Esophagus muscularis mucosa (tissue), 4 donors: ENCODE results near the gene ROBO2. TPM values are rescaled to one million over a fixed set of nuclear protein-coding genes. Genes with fewer than 3 reads are reported as not detected.

Experiments
- DNase-seq: peaks from one replicate; pipeline ENCODE4 v3.0.0-alpha.2; 2017; ENCODE audit errors: extremely low spot score
- H3K27ac ChIP-seq, 4 donors: fragments of 200-600 bp; sonication (generic); replicated peaks in 1 of 4; 1 replicate in 3 of 4; 2 replicates in 1 of 4; pipeline ENCODE4 v1.5.1; 2016 to 2019; ENCODE audit warnings: mild to moderate bottlenecking in 1 of 4
- H3K27me3 ChIP-seq, 4 donors: fragments of 200-600 bp; sonication (generic); one replicate each; pipeline versions ENCODE4 v1.5.1 to v1.6.0; 2016 to 2019
- H3K36me3 ChIP-seq, 4 donors: fragments of 200-600 bp; sonication (generic); one replicate each; pipeline ENCODE4 v1.5.1; 2016 to 2019
- H3K4me1 ChIP-seq, 4 donors: fragments of 200-600 bp; sonication (generic); one replicate each; pipeline ENCODE4 v1.5.1; 2016 to 2019
- H3K4me3 ChIP-seq, 4 donors: fragments of 200-600 bp; sonication (generic); 1 replicate in 2 of 4; 2 replicates in 2 of 4; pipeline ENCODE4 v1.5.1; 2016 to 2019; ENCODE audit warnings: mild to moderate bottlenecking in 4 of 4, moderate library complexity in 1 of 4
- H3K9me3 ChIP-seq, 4 donors: fragments of 200-600 bp; sonication (generic); 1 replicate in 3 of 4; 2 replicates in 1 of 4; pipeline ENCODE4 v1.5.1; 2016 to 2019
- EP300 ChIP-seq: sonication (generic); formaldehyde crosslinking; IDR thresholded peaks from one replicate; pipeline ENCODE4 v1.6.1; 2017; ENCODE audit warnings: antibody characterized with exemption
- POLR2A ChIP-seq: fragments of 450-650 bp; IDR thresholded peaks from one replicate; pipeline ENCODE4 v1.6.1; 2017; ENCODE audit warnings: antibody characterized with exemption, moderate library complexity, mild to moderate bottlenecking, low read depth
- POLR2AphosphoS5 ChIP-seq, 2 donors: sonication (generic); formaldehyde crosslinking; IDR thresholded peaks; one replicate each; pipeline ENCODE4 v1.6.1; 2017; ENCODE audit warnings: antibody characterized with exemption in 2 of 2
- WGBS: methylation state at CpG from one replicate; pipeline ENCODE4 v1.1.5; 2018; 5-methylcytosine and 5-hydroxymethylcytosine counted together
- intact Hi-C: fragments of 100-400 bp; cut with DNase I; formaldehyde crosslinking; loops from one replicate; pipeline ENCODE4 v1.15.1; 2023
- total RNA-seq, 4 donors: library from RNA; depleted of rRNA; stranded (reverse); fragments of >200 nt; gene quantifications; one replicate each; pipeline versions ENCODE4 v1.1.0 to v1.2.1, GENCODE V29; 2016
- TF ChIP-seq, protein P1 (sequence below), 3 experiments: fragments of 200-600 bp in 2 of 3; fragments of 450-650 bp in 1 of 3; sonication (generic) in 2 of 3; IDR thresholded peaks; one replicate each; pipeline ENCODE4 v1.5.1; 2017 to 2019; ENCODE audit warnings: antibody characterized with exemption in 3 of 3, mild to moderate bottlenecking in 2 of 3, moderate library complexity in 1 of 3

ROBO2 gene
- total RNA-seq, 4 donors from 2014 or later, result 0.83 to 2.1 (median 1.3) TPM

DNA sequence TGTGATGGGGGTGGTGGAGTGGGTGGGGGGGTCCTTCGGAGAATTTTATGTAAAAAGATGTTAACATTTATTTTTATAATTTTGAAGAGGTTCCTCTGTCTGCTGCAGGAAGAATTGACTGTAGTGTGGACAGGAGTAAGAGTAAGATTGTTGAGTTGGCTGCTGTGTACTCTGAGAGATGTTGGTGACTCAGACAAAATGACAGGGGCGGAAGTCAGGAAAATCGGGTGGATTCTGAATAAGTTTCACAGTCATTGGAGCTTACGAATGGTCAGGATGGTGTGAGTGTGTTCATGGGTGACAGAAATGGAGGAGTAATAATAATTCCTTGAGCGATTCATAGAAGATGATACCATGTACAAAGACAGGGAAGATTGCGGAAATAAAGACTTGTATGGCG is 420.0 kb downstream of the ROBO2 start:
- Histone ChIP-seq H3K9me3 (no peaks in the 10 kb centered on the region), H3K27me3 (no peaks in the 10 kb centered on the region), H3K36me3 (no peaks in the 10 kb centered on the region), H3K27ac (no peak overlapping the region), H3K4me1 (no peaks in the 10 kb centered on the region), H3K4me3 (no peak overlapping the region)
- no peak for DNase-seq
- intact Hi-C loops, result no loop called here
- WGBS, result 93% methylated on average over 7 of the region's 7 CpGs
- no peak for TF ChIP-seq POLR2A
- no peak for TF ChIP-seq EP300
- TF ChIP-seq POLR2AphosphoS5 (IDR thresholded peaks at IDR 0.05), result no peak
- TF ChIP-seq, protein P1, sequence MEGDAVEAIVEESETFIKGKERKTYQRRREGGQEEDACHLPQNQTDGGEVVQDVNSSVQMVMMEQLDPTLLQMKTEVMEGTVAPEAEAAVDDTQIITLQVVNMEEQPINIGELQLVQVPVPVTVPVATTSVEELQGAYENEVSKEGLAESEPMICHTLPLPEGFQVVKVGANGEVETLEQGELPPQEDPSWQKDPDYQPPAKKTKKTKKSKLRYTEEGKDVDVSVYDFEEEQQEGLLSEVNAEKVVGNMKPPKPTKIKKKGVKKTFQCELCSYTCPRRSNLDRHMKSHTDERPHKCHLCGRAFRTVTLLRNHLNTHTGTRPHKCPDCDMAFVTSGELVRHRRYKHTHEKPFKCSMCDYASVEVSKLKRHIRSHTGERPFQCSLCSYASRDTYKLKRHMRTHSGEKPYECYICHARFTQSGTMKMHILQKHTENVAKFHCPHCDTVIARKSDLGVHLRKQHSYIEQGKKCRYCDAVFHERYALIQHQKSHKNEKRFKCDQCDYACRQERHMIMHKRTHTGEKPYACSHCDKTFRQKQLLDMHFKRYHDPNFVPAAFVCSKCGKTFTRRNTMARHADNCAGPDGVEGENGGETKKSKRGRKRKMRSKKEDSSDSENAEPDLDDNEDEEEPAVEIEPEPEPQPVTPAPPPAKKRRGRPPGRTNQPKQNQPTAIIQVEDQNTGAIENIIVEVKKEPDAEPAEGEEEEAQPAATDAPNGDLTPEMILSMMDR (IDR thresholded peaks at IDR 0.05), result no peak

DNA sequence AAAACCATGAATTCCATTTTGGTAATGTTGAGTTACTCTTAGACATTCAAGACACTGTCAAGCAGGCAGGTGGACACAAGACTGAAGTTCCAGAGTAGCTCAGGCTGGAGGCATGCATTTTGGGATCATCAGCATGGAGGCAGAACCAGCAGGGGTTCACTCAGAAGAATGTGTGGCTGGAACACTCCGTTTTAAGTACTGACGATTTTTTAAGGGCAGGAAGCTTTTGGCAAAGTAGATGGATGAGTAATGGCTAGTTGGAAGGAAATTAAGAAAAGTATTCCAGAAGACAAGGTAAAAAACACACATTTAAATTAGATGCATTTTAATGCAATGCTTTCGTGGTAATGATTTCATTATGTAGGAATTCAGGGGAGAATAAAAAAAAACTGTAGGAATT is 420.4 kb downstream of the ROBO2 start:
- DNase-seq, result no peak
- no peak for TF ChIP-seq EP300
- WGBS, result 71% methylated on average over 3 of the region's 3 CpGs
- Histone ChIP-seq H3K9me3 (no peaks in the 10 kb centered on the region), H3K36me3 (no peaks in the 10 kb centered on the region), H3K27ac (no peak overlapping the region), H3K4me1 (no peaks in the 10 kb centered on the region), H3K27me3 (no peaks in the 10 kb centered on the region), H3K4me3 (no peak overlapping the region)
- intact Hi-C loops, result no loop called here

DNA sequence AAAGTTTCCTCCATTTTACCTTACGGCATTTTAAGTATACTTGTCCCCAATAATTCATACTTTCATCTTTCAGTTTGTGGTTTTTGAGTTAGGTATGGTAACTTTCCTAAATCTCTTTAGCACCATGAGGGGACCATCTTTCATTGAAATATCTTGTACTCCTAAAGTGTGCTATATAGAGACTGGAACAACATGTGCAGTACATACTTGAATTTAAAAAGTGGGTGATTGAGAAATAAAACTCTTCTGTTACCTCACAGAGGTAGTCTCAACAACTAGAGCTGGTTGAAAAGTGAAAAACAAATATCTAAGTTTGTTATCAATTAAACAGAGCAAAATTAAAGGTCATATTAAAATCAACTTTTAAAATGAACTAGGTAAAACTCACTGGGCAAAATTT is 423.1 kb downstream of the ROBO2 start:
- no peaks in the 10 kb centered on the region for H3K36me3 ChIP-seq
- H3K9me3 ChIP-seq, result no peaks in the 10 kb centered on the region
- H3K4me1 ChIP-seq, result peaks cover 2 to 3% (median 3%) of the 10 kb centered on the region in 4 donors
- H3K4me3 ChIP-seq, result no peak overlapping the region
- H3K27me3 ChIP-seq, result no peaks in the 10 kb centered on the region
- TF ChIP-seq POLR2AphosphoS5 (IDR thresholded peaks at IDR 0.05) (no peak), EP300 (no peak), POLR2A (no peak)
- TF ChIP-seq, protein P1 (IDR thresholded peaks at IDR 0.05), result no peak
- no peak overlapping the region for H3K27ac ChIP-seq
- 0% methylated on average over 1 of the region's 1 CpG for WGBS
- DNase-seq, result no peak
- intact Hi-C loops, result no loop called here

DNA sequence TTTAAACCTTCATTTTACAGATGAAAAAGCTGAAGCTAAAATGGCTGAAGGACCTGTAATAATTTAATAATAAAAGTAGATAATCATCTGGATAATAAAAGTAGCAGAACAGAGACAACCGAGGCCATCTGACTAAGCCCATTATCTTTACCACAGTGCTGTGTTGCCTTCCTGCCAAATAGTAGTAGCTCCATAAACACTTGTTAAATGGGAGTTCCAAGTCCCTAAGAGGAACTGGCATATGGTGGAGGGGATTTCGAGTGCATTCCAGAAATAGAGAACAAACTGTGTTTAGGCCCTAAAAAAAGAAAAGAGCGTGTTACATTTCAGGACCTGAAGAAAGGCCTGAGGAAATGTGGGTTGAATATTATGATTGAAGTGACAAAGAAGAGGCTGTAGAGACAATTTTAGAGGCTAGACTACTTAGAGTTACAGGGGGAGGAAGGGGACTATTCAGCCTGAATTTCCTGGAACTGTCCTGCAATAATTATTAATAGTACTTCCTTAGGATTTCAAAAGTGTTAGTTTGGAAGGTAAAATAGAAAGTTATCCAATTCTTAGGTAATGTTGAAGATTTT is 424.3 kb downstream of the ROBO2 start:
- TF ChIP-seq POLR2AphosphoS5 (IDR thresholded peaks at IDR 0.05), result no peak
- no peak for TF ChIP-seq EP300
- Histone ChIP-seq H3K4me3 (no peak overlapping the region), H3K27me3 (no peaks in the 10 kb centered on the region), H3K4me1 (peaks cover 8 to 15% (median 13%) of the 10 kb centered on the region in 4 donors), H3K36me3 (no peaks in the 10 kb centered on the region), H3K9me3 (no peaks in the 10 kb centered on the region), H3K27ac (no peak overlapping the region)
- no peak for DNase-seq
- WGBS, result 22% methylated on average over 3 of the region's 3 CpGs
- intact Hi-C loops, result no loop called here

DNA sequence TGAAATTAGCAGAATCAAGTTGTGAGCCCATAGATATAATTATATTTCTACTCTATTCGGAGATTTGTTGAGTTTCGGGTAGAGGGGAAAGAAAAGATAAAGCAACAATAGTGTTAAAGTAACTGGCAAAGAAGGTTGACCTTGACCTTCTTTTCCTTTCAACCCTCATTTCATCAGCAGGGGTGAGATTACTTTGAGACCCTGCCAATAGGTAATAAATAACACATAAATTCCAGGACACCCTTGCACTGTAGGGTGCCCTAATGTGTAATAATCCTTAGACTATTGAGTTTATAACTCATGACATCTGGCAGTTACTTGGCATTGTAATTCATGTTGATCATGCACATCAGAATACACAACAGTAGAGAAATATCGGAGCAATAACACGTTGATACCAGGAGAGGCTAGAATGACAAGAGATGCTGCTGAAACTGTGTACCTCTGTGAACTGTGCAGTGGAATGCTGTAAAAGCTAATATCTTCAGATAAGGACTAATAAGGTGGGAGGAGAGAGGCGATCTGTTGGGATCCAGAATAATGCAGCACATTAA is 426.7 kb downstream of the ROBO2 start:
- intact Hi-C loops, result no loop called here
- WGBS, result 94% methylated on average over 5 of the region's 5 CpGs

More for the DNA sequence above, 426.7 kb downstream of the ROBO2 start:
- H3K36me3 ChIP-seq, result no peaks in the 10 kb centered on the region
- no peaks in the 10 kb centered on the region for H3K27me3 ChIP-seq
- H3K27ac ChIP-seq, result no peak overlapping the region
- TF ChIP-seq POLR2A, result no peak
- no peak for TF ChIP-seq EP300
- TF ChIP-seq POLR2AphosphoS5 (IDR thresholded peaks at IDR 0.05), result no peak
- TF ChIP-seq, protein P1 (IDR thresholded peaks at IDR 0.05), result no peak
- DNase-seq, result no peak
- H3K4me3 ChIP-seq, result no peak overlapping the region
- H3K4me1 ChIP-seq, result peaks cover 8 to 15% (median 13%) of the 10 kb centered on the region in 4 donors
- H3K9me3 ChIP-seq, result no peaks in the 10 kb centered on the region
